Inflammatory macrophage (primary cell): Measurements from ENCODE around the gene CDCP1.
"Not testable (repeated sequence)": the region's sequence is repeated elsewhere in the genome, so short reads cannot be mapped to it uniquely, and the experiment has no call there.

Experiments
- DNase-seq, 2 donors: peaks; one replicate each; pipeline ENCODE4 v3.0.0-alpha.2; 2020 to 2022

Gene CDCP1

GRCh38 chr3:45054196-45054857 is 91.9 kb downstream of the CDCP1 start:
- peak; percentile 33 to 64 for DNase-seq

GRCh38 chr3:45053805-45054195 is 92.4 kb downstream of the CDCP1 start:
- DNase-seq = not testable (repeated sequence)

- no peak for DNase-seq
These were observed 94.5 kb downstream of the CDCP1 start for GRCh38 chr3:45051685-45052084.

- DNase-seq = peak in 1 of 2 donors; percentile 52
These were observed 96.4 kb downstream of the CDCP1 start for GRCh38 chr3:45049807-45050206.

GRCh38 chr3:45048244-45048643 is 97.9 kb downstream of the CDCP1 start:
- DNase-seq = no peak

- DNase-seq = peak; percentile 81 to 86
These were observed 102.4 kb downstream of the CDCP1 start for GRCh38 chr3:45043728-45044299.

GRCh38 chr3:45042162-45042561 is 104.0 kb downstream of the CDCP1 start:
- DNase-seq = peak in 1 of 2 donors; percentile 22

GRCh38 chr3:45041666-45042065 is 104.5 kb downstream of the CDCP1 start:
- peak; percentile 64 to 67 for DNase-seq

GRCh38 chr3:45037720-45038455 is 108.3 kb downstream of the CDCP1 start:
- peak; percentile 96 to 97 for DNase-seq

GRCh38 chr3:45035441-45036301 is 110.5 kb downstream of the CDCP1 start:
- DNase-seq = no peak

- peak; percentile 89 to 92 for DNase-seq
These were observed 111.4 kb downstream of the CDCP1 start for GRCh38 chr3:45034612-45035252.

GRCh38 chr3:45033791-45034190 is 112.4 kb downstream of the CDCP1 start:
- peak; percentile 46 to 69 for DNase-seq
